ENCODE measurements around the gene RRP12.

- TF ChIP-seq POLR2AphosphoS5 (IDR thresholded peaks at IDR 0.05; ENCODE audit: low read depth, low read length) (no peak), POLR2A (IDR thresholded peaks at IDR 0.05; ENCODE audit: low read depth, low read length) (no peak), TAF1 (IDR thresholded peaks at IDR 0.05; ENCODE audit: low read depth, low read length) (no peak), PAX5 (IDR thresholded peaks at IDR 0.05; ENCODE audit: insufficient read depth, low read length, severe bottlenecking) (no peak), SPI1 (IDR thresholded peaks at IDR 0.05; ENCODE audit: low read depth, low read length) (no peak), POU2F2 (IDR thresholded peaks at IDR 0.05; ENCODE audit: low read depth, low read length) (no peak)
Observed at GRCh38 chr10:97358781-97359180, 42.4 kb downstream of the RRP12 start.

Data from GM12891 (cell line).